ENCODE measurements around the gene LMX1A.

Gene LMX1A

DNA sequence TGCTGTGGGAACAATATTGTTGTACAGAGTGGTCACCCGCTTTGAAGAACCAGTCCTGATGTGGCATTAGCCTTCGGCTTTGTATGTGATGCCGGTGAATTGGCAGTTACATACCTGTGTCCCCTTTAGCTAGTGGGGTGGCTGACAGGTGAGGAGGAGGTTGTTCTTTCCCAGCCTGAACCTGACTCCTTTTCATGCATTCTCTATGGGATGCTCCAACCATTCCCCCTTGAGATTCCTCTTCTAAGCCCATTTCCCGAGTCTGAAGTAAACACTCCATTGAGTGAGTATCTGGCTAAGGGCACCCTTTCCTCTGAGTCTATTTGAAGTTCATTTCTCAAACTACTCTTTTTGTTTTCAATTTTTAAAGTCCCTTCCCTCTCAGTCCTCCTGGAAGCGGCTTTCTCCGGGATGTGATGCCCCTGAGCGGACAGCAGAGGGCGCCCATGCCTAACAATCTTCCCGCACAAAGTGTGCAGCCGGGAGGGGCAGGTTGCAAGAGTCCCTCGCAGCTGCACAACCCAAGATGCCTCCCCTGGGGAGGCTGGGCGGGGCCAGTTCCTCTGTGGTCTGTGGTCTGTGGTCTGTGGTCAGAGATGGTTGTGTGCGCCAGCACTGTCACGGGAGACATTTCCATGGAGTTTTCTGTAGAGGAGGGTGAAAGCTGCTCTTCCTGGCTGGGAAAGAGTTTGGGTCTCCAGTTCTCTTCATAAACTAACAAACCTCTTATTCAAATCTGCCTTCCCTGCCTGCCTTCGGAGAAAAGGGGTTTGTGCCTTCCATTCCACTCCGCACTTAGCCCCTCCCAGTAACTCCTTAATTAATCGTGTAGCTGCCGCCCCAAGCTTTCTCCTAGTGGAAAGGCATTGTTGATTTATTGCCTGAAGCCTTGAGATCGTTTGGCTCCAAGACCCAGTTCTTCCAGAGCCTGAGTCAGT is 36.4 kb upstream of the LMX1A start:
- H3K4me3 ChIP-seq (ENCODE audit: low read length): peak overlapping the region; percentile 29
- peak; percentile 91 for TF ChIP-seq CTCF (conservative IDR thresholded peaks at IDR 0.05; ENCODE audit: low read length)
- peak; percentile 96 for DNase-seq (ENCODE audit: low read depth)

DNA sequence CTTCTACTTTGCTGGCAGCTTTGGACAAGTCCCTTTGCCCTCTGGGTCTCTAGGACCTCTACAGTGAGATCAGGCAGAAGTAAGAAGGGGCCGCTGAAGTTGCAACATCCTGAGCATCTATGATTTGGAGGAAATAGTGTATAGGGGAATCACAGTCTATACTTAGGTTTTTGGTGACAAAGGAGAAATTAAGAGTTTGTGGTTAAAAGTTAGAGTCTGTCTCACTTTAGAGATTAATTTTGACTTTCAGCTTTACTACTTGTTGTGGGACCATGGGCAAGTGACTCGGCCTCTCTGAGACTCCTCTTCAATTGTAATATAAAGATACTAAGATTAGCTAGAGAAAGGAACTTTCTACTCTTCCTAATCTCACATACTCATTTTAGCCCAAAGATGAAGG is 33.1 kb upstream of the LMX1A start:
- H3K4me3 ChIP-seq (ENCODE audit: low read length): no peak overlapping the region
- TF ChIP-seq CTCF (conservative IDR thresholded peaks at IDR 0.05; ENCODE audit: low read length): no peak
- DNase-seq (ENCODE audit: low read depth): no peak

- no peak for TF ChIP-seq CTCF (conservative IDR thresholded peaks at IDR 0.05; ENCODE audit: low read length)
- DNase-seq (ENCODE audit: low read depth): peak; percentile 62
- H3K4me3 ChIP-seq (ENCODE audit: low read length): no peak overlapping the region
These were observed 31.4 kb upstream of the LMX1A start for GRCh38 chr1:165387961-165388360.

- no peak for TF ChIP-seq CTCF (conservative IDR thresholded peaks at IDR 0.05; ENCODE audit: low read length)
- H3K4me3 ChIP-seq (ENCODE audit: low read length): no peak overlapping the region
- peak; percentile 49 for DNase-seq (ENCODE audit: low read depth)
These were observed 31.0 kb upstream of the LMX1A start for GRCh38 chr1:165387505-165387904.

GRCh38 chr1:165383599-165384405 is 27.3 kb upstream of the LMX1A start:
- H3K4me3 ChIP-seq (ENCODE audit: low read length): no peak overlapping the region
- DNase-seq (ENCODE audit: low read depth): no peak
- TF ChIP-seq CTCF (conservative IDR thresholded peaks at IDR 0.05; ENCODE audit: low read length): no peak

DNA sequence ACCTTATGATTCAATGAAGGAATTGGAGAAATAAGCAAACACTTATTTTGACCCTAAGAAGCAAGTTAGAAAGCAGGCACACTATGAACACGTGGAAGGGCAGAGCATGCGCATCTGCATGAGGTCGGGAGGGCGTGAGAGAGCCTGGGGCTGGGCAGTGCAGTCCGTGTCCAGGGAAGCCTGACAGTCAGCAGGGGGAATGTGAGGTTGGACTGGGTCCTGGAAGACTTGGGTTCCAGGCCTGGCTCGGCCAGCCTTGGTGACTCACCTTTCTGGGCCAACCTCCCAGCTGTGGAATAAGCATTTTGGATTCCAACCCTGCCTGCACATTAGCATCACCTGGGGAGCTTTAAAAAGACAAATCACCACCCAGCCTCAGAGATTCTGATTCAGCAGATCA is 26.6 kb upstream of the LMX1A start:
- DNase-seq (ENCODE audit: low read depth): peak; percentile 94

More for the DNA sequence above, 26.6 kb upstream of the LMX1A start:
- TF ChIP-seq CTCF (conservative IDR thresholded peaks at IDR 0.05; ENCODE audit: low read length): no peak
- H3K4me3 ChIP-seq (ENCODE audit: low read length): no peak overlapping the region
